C4-2B (cell line): ENCODE data around the gene RAB8B.
"Not testable (repeated sequence)": the region's sequence is repeated elsewhere in the genome, so short reads cannot be mapped to it uniquely, and the experiment has no call there.

Source experiments
- H3K27ac ChIP-seq: fragments of 450-650 bp; 2 replicates; pipeline ENCODE4 v1.5.1; 2017
- ZFX ChIP-seq: fragments of 450-650 bp; IDR thresholded peaks from 2 replicates; pipeline ENCODE4 v1.6.1; 2017
- TF ChIP-seq, protein P1 (sequence below): fragments of 450-650 bp; conservative IDR thresholded peaks from 2 replicates; pipeline ENCODE4 v1.5.1; 2017; ENCODE audit warnings: mild to moderate bottlenecking

RAB8B gene

GRCh38 chr15:63198371-63199250, 9.2 kb downstream of the RAB8B start:
- no peak overlapping the region for H3K27ac ChIP-seq
- no peak for TF ChIP-seq ZFX
- TF ChIP-seq, protein P1, sequence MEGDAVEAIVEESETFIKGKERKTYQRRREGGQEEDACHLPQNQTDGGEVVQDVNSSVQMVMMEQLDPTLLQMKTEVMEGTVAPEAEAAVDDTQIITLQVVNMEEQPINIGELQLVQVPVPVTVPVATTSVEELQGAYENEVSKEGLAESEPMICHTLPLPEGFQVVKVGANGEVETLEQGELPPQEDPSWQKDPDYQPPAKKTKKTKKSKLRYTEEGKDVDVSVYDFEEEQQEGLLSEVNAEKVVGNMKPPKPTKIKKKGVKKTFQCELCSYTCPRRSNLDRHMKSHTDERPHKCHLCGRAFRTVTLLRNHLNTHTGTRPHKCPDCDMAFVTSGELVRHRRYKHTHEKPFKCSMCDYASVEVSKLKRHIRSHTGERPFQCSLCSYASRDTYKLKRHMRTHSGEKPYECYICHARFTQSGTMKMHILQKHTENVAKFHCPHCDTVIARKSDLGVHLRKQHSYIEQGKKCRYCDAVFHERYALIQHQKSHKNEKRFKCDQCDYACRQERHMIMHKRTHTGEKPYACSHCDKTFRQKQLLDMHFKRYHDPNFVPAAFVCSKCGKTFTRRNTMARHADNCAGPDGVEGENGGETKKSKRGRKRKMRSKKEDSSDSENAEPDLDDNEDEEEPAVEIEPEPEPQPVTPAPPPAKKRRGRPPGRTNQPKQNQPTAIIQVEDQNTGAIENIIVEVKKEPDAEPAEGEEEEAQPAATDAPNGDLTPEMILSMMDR = no peak

- H3K27ac ChIP-seq = no peak overlapping the region
- TF ChIP-seq ZFX = no peak
- TF ChIP-seq, protein P1 = no peak
Observed at GRCh38 chr15:63200464-63201249, 11.3 kb downstream of the RAB8B start.

DNA sequence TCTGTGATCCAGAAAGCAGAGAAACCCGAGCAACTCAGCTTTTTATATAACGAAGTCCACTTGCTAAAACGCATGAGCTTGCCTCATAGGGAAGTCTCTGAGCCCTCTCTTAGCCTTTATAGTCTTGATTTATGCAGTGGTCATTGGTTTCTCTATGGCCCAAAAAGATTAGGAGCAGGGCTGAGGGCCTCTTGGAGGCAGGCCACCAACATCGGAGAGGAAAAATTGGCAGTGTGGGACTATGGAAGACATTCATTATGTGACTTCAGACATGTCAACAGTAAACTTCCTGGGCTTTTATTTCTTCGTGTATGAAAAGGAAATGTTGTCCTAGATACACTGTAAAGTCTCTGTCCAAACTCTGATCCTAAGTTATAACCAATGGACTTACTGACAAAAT, 13.5 kb downstream of the RAB8B start:
- H3K27ac ChIP-seq = no peak overlapping the region
- no peak for TF ChIP-seq ZFX
- TF ChIP-seq, protein P1 = no peak

- TF ChIP-seq, protein P1 = no peak
- TF ChIP-seq ZFX = no peak
Observed at GRCh38 chr15:63203451-63204090, 14.2 kb downstream of the RAB8B start.

GRCh38 chr15:63206079-63206478, 16.7 kb downstream of the RAB8B start:
- TF ChIP-seq, protein P1 = no peak
- no peak overlapping the region for H3K27ac ChIP-seq

More at GRCh38 chr15:63203451-63204090, 14.2 kb downstream of the RAB8B start:
- no peak overlapping the region for H3K27ac ChIP-seq

- not testable (repeated sequence) for H3K27ac ChIP-seq
Observed at GRCh38 chr15:63208824-63209223, 19.4 kb downstream of the RAB8B start.

GRCh38 chr15:63210151-63211091, 21.0 kb downstream of the RAB8B start:
- no peak for TF ChIP-seq ZFX
- TF ChIP-seq, protein P1 = no peak

More at GRCh38 chr15:63210151-63211091, 21.0 kb downstream of the RAB8B start:
- H3K27ac ChIP-seq = peak overlapping the region; percentile 47
